ENCODE measurements around the gene GLRX5. TPM values are rescaled to one million over a fixed set of nuclear protein-coding genes. Genes with fewer than 3 reads are reported as not detected.

The GLRX5 gene
- total RNA-seq, 1 donor from 2014 or later = 74.1 TPM

- no peaks in the 10 kb centered on the region for H3K36me3 ChIP-seq (ENCODE audit: control insufficient read depth in 3 of 3, insufficient read depth in 3 of 3, low read length in 3 of 3)
- no peaks in the 10 kb centered on the region for H3K9me3 ChIP-seq (ENCODE audit: control insufficient read depth in 3 of 3, low read length in 3 of 3)
- H3K4me3 ChIP-seq (ENCODE audit: low read length in 3 of 3) = peak overlapping the region in 1 of 3 donors; percentile 38
- no peak overlapping the region for H3K27ac ChIP-seq (ENCODE audit: low read depth, low read length)
- peaks cover 23 to 47% (median 40%) of the 10 kb centered on the region in 3 donors for H3K4me1 ChIP-seq (ENCODE audit: control insufficient read depth in 3 of 3, insufficient read depth in 3 of 3, low read length in 3 of 3)
- H3K27me3 ChIP-seq (ENCODE audit: control insufficient read depth in 3 of 3, insufficient read depth in 3 of 3, low read length in 3 of 3) = no peaks in the 10 kb centered on the region
- H3K9ac ChIP-seq (ENCODE audit: low read depth in 1 of 3, low read length in 3 of 3) = no peak overlapping the region
These were observed 10.9 kb upstream of the GLRX5 start for GRCh38 chr14:95523815-95524448.

- Histone ChIP-seq H3K9ac (ENCODE audit: low read depth in 1 of 3, low read length in 3 of 3) (no peak overlapping the region), H3K9me3 (ENCODE audit: control insufficient read depth in 3 of 3, low read length in 3 of 3) (no peaks in the 10 kb centered on the region), H3K4me1 (ENCODE audit: control insufficient read depth in 3 of 3, insufficient read depth in 3 of 3, low read length in 3 of 3) (peaks cover 18 to 44% (median 36%) of the 10 kb centered on the region in 3 donors), H3K4me3 (ENCODE audit: low read length in 3 of 3) (no peak overlapping the region), H3K27me3 (ENCODE audit: control insufficient read depth in 3 of 3, insufficient read depth in 3 of 3, low read length in 3 of 3) (no peaks in the 10 kb centered on the region), H3K27ac (ENCODE audit: low read depth, low read length) (no peak overlapping the region), H3K36me3 (ENCODE audit: control insufficient read depth in 3 of 3, insufficient read depth in 3 of 3, low read length in 3 of 3) (no peaks in the 10 kb centered on the region)
These were observed 9.9 kb upstream of the GLRX5 start for GRCh38 chr14:95524706-95525512.

GRCh38 chr14:95525999-95526398, 8.9 kb upstream of the GLRX5 start:
- H3K4me3 ChIP-seq (ENCODE audit: low read length in 3 of 3) = no peak overlapping the region
- peaks cover 0 to 3% (median 3%) of the 10 kb centered on the region in 3 donors for H3K36me3 ChIP-seq (ENCODE audit: control insufficient read depth in 3 of 3, insufficient read depth in 3 of 3, low read length in 3 of 3)
- H3K27ac ChIP-seq (ENCODE audit: low read depth, low read length) = no peak overlapping the region
- H3K27me3 ChIP-seq (ENCODE audit: control insufficient read depth in 3 of 3, insufficient read depth in 3 of 3, low read length in 3 of 3) = no peaks in the 10 kb centered on the region
- H3K4me1 ChIP-seq (ENCODE audit: control insufficient read depth in 3 of 3, insufficient read depth in 3 of 3, low read length in 3 of 3) = peaks cover 22 to 47% (median 30%) of the 10 kb centered on the region in 3 donors
- peak overlapping the region in 1 of 3 donors; percentile 3 for H3K9ac ChIP-seq (ENCODE audit: low read depth in 1 of 3, low read length in 3 of 3)
- H3K9me3 ChIP-seq (ENCODE audit: control insufficient read depth in 3 of 3, low read length in 3 of 3) = no peaks in the 10 kb centered on the region

- peaks cover 0 to 3% (median 3%) of the 10 kb centered on the region in 3 donors for H3K36me3 ChIP-seq (ENCODE audit: control insufficient read depth in 3 of 3, insufficient read depth in 3 of 3, low read length in 3 of 3)
- H3K27me3 ChIP-seq (ENCODE audit: control insufficient read depth in 3 of 3, insufficient read depth in 3 of 3, low read length in 3 of 3) = no peaks in the 10 kb centered on the region
- H3K4me3 ChIP-seq (ENCODE audit: low read length in 3 of 3) = peak overlapping the region in 1 of 3 donors; percentile 27
- H3K9me3 ChIP-seq (ENCODE audit: control insufficient read depth in 3 of 3, low read length in 3 of 3) = no peaks in the 10 kb centered on the region
- H3K9ac ChIP-seq (ENCODE audit: low read depth in 1 of 3, low read length in 3 of 3) = peak overlapping the region in 2 of 3 donors; percentile 2 to 38
- peak overlapping the region; percentile 44 for H3K27ac ChIP-seq (ENCODE audit: low read depth, low read length)
- H3K4me1 ChIP-seq (ENCODE audit: control insufficient read depth in 3 of 3, insufficient read depth in 3 of 3, low read length in 3 of 3) = peaks cover 27 to 53% (median 33%) of the 10 kb centered on the region in 3 donors
These were observed 8.1 kb upstream of the GLRX5 start for GRCh38 chr14:95526483-95527386.

DNA sequence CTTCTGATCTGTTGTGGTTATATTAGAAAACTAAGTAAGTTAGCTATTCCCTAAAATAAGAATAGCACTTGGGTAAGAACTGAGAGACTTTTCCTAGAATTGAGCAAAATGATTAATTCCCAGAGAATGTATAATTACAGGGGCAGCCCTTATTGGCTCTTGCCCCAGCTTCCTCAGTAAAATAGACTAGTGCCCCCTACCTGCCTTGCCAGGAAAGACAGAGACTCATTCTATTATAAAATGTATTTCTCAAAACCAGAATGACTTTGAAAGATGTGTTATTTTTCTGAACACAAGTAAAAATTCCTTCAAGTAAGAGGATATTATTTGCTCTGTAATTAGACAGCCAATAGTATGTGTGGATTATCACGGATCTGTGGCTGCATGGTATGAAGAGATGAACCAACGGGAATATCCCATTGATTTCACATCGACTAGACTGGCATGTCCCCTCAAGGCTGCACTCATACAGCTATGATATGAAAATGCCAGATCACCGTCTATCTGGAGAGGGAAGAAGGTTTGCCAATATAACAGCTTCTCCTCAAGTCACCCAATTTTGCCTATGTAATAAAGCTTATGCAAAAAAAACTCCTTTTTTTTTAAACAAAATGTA, 7.4 kb upstream of the GLRX5 start:
- H3K9me3 ChIP-seq (ENCODE audit: control insufficient read depth in 3 of 3, low read length in 3 of 3) = no peaks in the 10 kb centered on the region
- H3K27ac ChIP-seq (ENCODE audit: low read depth, low read length) = peak overlapping the region; percentile 44
- H3K4me3 ChIP-seq (ENCODE audit: low read length in 3 of 3) = no peak overlapping the region
- peaks cover 0 to 3% (median 3%) of the 10 kb centered on the region in 3 donors for H3K36me3 ChIP-seq (ENCODE audit: control insufficient read depth in 3 of 3, insufficient read depth in 3 of 3, low read length in 3 of 3)
- H3K4me1 ChIP-seq (ENCODE audit: control insufficient read depth in 3 of 3, insufficient read depth in 3 of 3, low read length in 3 of 3) = peaks cover 30 to 60% (median 41%) of the 10 kb centered on the region in 3 donors
- no peaks in the 10 kb centered on the region for H3K27me3 ChIP-seq (ENCODE audit: control insufficient read depth in 3 of 3, insufficient read depth in 3 of 3, low read length in 3 of 3)
- H3K9ac ChIP-seq (ENCODE audit: low read depth in 1 of 3, low read length in 3 of 3) = peak overlapping the region in 2 of 3 donors; percentile 2 to 38

DNA sequence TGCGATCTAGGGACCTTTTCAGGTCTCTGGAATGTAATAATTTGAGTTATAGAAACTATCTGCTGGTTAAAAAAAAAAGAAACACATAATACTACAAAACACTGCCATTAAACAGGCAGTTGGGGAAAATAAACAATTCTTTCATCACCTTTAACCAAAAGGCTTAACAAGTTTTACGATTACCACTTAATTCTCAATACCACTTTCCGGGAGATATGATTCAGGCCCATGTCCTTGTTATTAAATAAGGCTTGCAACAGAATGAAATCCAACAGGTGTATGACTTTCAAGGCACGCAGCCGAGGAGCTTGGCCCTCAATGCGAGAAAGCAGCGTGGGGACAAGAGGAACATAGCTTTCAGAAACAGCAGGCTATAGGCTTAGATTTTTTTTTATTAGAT, 5.6 kb upstream of the GLRX5 start:
- Histone ChIP-seq H3K27ac (ENCODE audit: low read depth, low read length) (no peak overlapping the region), H3K9me3 (ENCODE audit: control insufficient read depth in 3 of 3, low read length in 3 of 3) (no peaks in the 10 kb centered on the region), H3K9ac (ENCODE audit: low read depth in 1 of 3, low read length in 3 of 3) (peak overlapping the region in 2 of 3 donors; percentile 11 to 52), H3K27me3 (ENCODE audit: control insufficient read depth in 3 of 3, insufficient read depth in 3 of 3, low read length in 3 of 3) (no peaks in the 10 kb centered on the region), H3K36me3 (ENCODE audit: control insufficient read depth in 3 of 3, insufficient read depth in 3 of 3, low read length in 3 of 3) (peaks cover 0 to 3% (median 3%) of the 10 kb centered on the region in 3 donors), H3K4me1 (ENCODE audit: control insufficient read depth in 3 of 3, insufficient read depth in 3 of 3, low read length in 3 of 3) (peaks cover 40 to 58% (median 47%) of the 10 kb centered on the region in 3 donors), H3K4me3 (ENCODE audit: low read length in 3 of 3) (no peak overlapping the region)

GRCh38 chr14:95530473-95531276, 4.2 kb upstream of the GLRX5 start:
- Histone ChIP-seq H3K27ac (ENCODE audit: low read depth, low read length) (peak overlapping the region; percentile 4), H3K9ac (ENCODE audit: low read depth in 1 of 3, low read length in 3 of 3) (no peak overlapping the region)

DNA sequence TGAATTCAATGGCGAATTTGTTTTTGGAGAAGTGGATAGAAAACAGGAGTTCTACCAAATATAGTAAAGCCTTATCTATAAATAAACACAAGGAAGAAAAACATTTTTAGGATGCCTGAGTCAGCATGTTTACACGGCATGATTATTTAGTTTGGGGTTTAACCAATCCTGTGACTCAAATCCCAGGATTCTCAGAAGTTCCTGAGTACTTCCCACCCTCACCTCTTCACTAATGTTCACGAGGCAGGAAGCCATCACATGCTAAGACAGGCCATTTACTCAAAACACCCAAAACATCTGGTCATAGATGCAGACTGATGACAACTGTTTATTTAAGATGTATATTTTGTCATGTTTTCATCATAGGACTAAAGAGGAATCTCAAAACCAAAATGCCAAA, 3.4 kb upstream of the GLRX5 start:
- Histone ChIP-seq H3K27me3 (ENCODE audit: control insufficient read depth in 3 of 3, insufficient read depth in 3 of 3, low read length in 3 of 3) (no peaks in the 10 kb centered on the region), H3K4me3 (ENCODE audit: low read length in 3 of 3) (no peak overlapping the region), H3K9ac (ENCODE audit: low read depth in 1 of 3, low read length in 3 of 3) (no peak overlapping the region), H3K9me3 (ENCODE audit: control insufficient read depth in 3 of 3, low read length in 3 of 3) (no peaks in the 10 kb centered on the region), H3K4me1 (ENCODE audit: control insufficient read depth in 3 of 3, insufficient read depth in 3 of 3, low read length in 3 of 3) (peaks cover 49 to 62% (median 51%) of the 10 kb centered on the region in 3 donors), H3K27ac (ENCODE audit: low read depth, low read length) (no peak overlapping the region), H3K36me3 (ENCODE audit: control insufficient read depth in 3 of 3, insufficient read depth in 3 of 3, low read length in 3 of 3) (peaks cover 0 to 3% (median 3%) of the 10 kb centered on the region in 3 donors)

More at GRCh38 chr14:95530473-95531276, 4.2 kb upstream of the GLRX5 start:
- Histone ChIP-seq H3K4me1 (ENCODE audit: control insufficient read depth in 3 of 3, insufficient read depth in 3 of 3, low read length in 3 of 3) (peaks cover 43 to 60% (median 44%) of the 10 kb centered on the region in 3 donors), H3K9me3 (ENCODE audit: control insufficient read depth in 3 of 3, low read length in 3 of 3) (no peaks in the 10 kb centered on the region), H3K27me3 (ENCODE audit: control insufficient read depth in 3 of 3, insufficient read depth in 3 of 3, low read length in 3 of 3) (no peaks in the 10 kb centered on the region), H3K4me3 (ENCODE audit: low read length in 3 of 3) (no peak overlapping the region), H3K36me3 (ENCODE audit: control insufficient read depth in 3 of 3, insufficient read depth in 3 of 3, low read length in 3 of 3) (peaks cover 0 to 3% (median 3%) of the 10 kb centered on the region in 3 donors)

All from skeletal muscle tissue (tissue), 4 donors.